SK-N-SH (cell line): ENCODE data around the gene P3R3URF. TPM values are rescaled to one million over a fixed set of nuclear protein-coding genes. Genes with fewer than 3 reads are reported as not detected.

ENCODE experiments used
- CTCF ChIA-PET: fragments of 300-600, 350-600 bp; formaldehyde crosslinking; extraction: SDS; loops from one replicate; lab custom pipeline; 2021; lab: Yijun Ruan, JAX
- POLR2A ChIA-PET: fragments of 350-600 bp; sonication (Branson Sonifier 250); formaldehyde crosslinking; extraction: SDS; loops from one replicate; lab custom pipeline; 2020; ENCODE audit warnings: antibody characterized with exemption, inconsistent platforms; lab: Yijun Ruan, JAX
- DNase-seq: peaks from one replicate; pipeline ENCODE4 v3.0.0; 2012
- H2AFZ ChIP-seq: fragments of 200-600 bp; sonication (generic); 2 replicates; pipeline ENCODE4 v1.8.1; 2016; ENCODE audit warnings: antibody characterized with exemption, mild to moderate bottlenecking, low read depth
- H3F3A ChIP-seq: fragments of 200-600 bp; sonication (generic); replicated peaks from 2 replicates; pipeline ENCODE3; 2016; ENCODE audit warnings: antibody characterized with exemption, mild to moderate bottlenecking; ENCODE audit not compliant: insufficient read depth
- H3K27ac ChIP-seq, 2 experiments: fragments of 200-500 bp in 1 of 2; fragments of 200-600 bp in 1 of 2; sonication (Bioruptor generic) in 1 of 2; sonication (generic), shearing (Covaris generic) in 1 of 2; 2 replicates each; pipeline versions ENCODE4 v1.5.1 to v1.6.1; 2014 to 2016; ENCODE audit warnings: low read depth in 2 of 2, inconsistent platforms in 1 of 2, low read length in 1 of 2, mild to moderate bottlenecking in 1 of 2, mixed read lengths in 1 of 2
- H3K27me3 ChIP-seq: fragments of 200-600 bp; sonication (generic), shearing (Covaris generic); 2 replicates; pipeline ENCODE4 v1.6.1; 2016; ENCODE audit warnings: mixed run types; ENCODE audit not compliant: insufficient read depth
- H3K36me3 ChIP-seq, 2 experiments: fragments of 200-500 bp in 1 of 2; fragments of 200-600 bp in 1 of 2; sonication (Bioruptor generic) in 1 of 2; sonication (generic) in 1 of 2; replicated peaks in 1 of 2; 2 replicates each; pipeline versions ENCODE3 to v1.5.1; 2014 to 2016; ENCODE audit warnings: low read length in 1 of 2, mild to moderate bottlenecking in 1 of 2; ENCODE audit not compliant: insufficient read depth in 2 of 2, control insufficient read depth in 1 of 2
- H3K4me1 ChIP-seq, 2 experiments: fragments of 200-500 bp in 1 of 2; fragments of 200-600 bp in 1 of 2; sonication (Bioruptor generic) in 1 of 2; sonication (generic), shearing (Covaris generic) in 1 of 2; 2 replicates each; pipeline versions ENCODE4 v1.5.1 to v1.6.1; 2014 to 2016; ENCODE audit warnings: low read depth in 1 of 2, low read length in 1 of 2, mixed run types in 1 of 2; ENCODE audit not compliant: insufficient read depth in 2 of 2, control insufficient read depth in 1 of 2
- H3K4me2 ChIP-seq: fragments of 200-600 bp; sonication (generic), shearing (Covaris generic); 2 replicates; pipeline ENCODE4 v1.6.1; 2017; ENCODE audit warnings: mixed run types
- H3K4me3 ChIP-seq, 2 experiments: fragments of 200-500 bp in 1 of 2; fragments of 200-600 bp in 1 of 2; sonication (Bioruptor generic) in 1 of 2; sonication (generic), shearing (Covaris generic) in 1 of 2; 2 replicates each; pipeline versions ENCODE4 v1.5.1 to v1.8.1; 2014 to 2016; ENCODE audit warnings: low read depth in 2 of 2, inconsistent platforms in 1 of 2, low read length in 1 of 2, mild to moderate bottlenecking in 1 of 2, mixed read lengths in 1 of 2, moderate library complexity in 1 of 2
- H3K79me2 ChIP-seq: fragments of 200-600 bp; sonication (generic); 2 replicates; pipeline ENCODE4 v1.8.1; 2017; ENCODE audit warnings: mild to moderate bottlenecking; ENCODE audit not compliant: insufficient read depth
- H3K9ac ChIP-seq: fragments of 200-600 bp; sonication (generic); 2 replicates; pipeline ENCODE4 v1.6.1; 2017; ENCODE audit warnings: mixed run types
- H3K9me2 ChIP-seq: fragments of 200-600 bp; sonication (generic); 2 replicates; pipeline ENCODE4 v1.6.1; 2017; ENCODE audit warnings: mixed run types
- H3K9me3 ChIP-seq: fragments of 200-600 bp; sonication (generic); 2 replicates; pipeline ENCODE4 v1.6.1; 2017; ENCODE audit warnings: mixed run types, mild to moderate bottlenecking, moderate library complexity
- H4K20me1 ChIP-seq: fragments of 200-600 bp; sonication (generic); 2 replicates; pipeline ENCODE4 v1.6.1; 2017; ENCODE audit warnings: mild to moderate bottlenecking, mixed run types; ENCODE audit not compliant: insufficient read depth
- FOSL2 ChIP-seq: IDR thresholded peaks from 2 replicates; pipeline ENCODE4 v1.4.0; 2012; ENCODE audit warnings: low read depth, mild to moderate bottlenecking, moderate library complexity, borderline replicate concordance
- FOXM1 ChIP-seq: IDR thresholded peaks from 2 replicates; pipeline ENCODE4 v1.4.0; 2012; ENCODE audit warnings: low read depth, mild to moderate bottlenecking
- MAX ChIP-seq: IDR thresholded peaks from 2 replicates; pipeline ENCODE4 v1.4.0; 2012; ENCODE audit warnings: low read depth
- RXRA ChIP-seq: IDR thresholded peaks from 2 replicates; pipeline ENCODE4 v1.4.0; 2012; ENCODE audit warnings: low read depth, mild to moderate bottlenecking, borderline replicate concordance
- SIN3A ChIP-seq: IDR thresholded peaks from 2 replicates; pipeline ENCODE4 v1.6.1; 2012; ENCODE audit warnings: low read depth, mild to moderate bottlenecking, low read length, moderate library complexity, borderline replicate concordance
- TCF12 ChIP-seq: IDR thresholded peaks from 2 replicates; pipeline ENCODE4 v1.4.0; 2012
- WGBS: methylation state at CpG from one replicate; pipeline ENCODE4 v1.1.6; 2017; ENCODE audit warnings: low lambda C conversion rate; 5-methylcytosine and 5-hydroxymethylcytosine counted together
- polyA plus RNA-seq, 3 experiments: library from polyadenylated mRNA; depleted of rRNA; stranded (reverse); fragments of >200 nt; gene quantifications; 2 replicates each; pipeline ENCODE4 v1.2.3, GENCODE V29; 2012
- TF ChIP-seq, protein P1 (sequence below): IDR thresholded peaks from 2 replicates; pipeline ENCODE4 v1.4.0; 2012; ENCODE audit warnings: low read depth, borderline replicate concordance
- TF ChIP-seq, protein P2 (sequence below): fragments of 200-600 bp; sonication (generic); IDR thresholded peaks from 2 replicates; pipeline ENCODE4 v1.6.1; 2017; ENCODE audit warnings: antibody characterized with exemption, mild to moderate bottlenecking, moderate library complexity
- TF ChIP-seq, protein P3 (sequence below): fragments of 150-350 bp; IDR thresholded peaks from 2 replicates; pipeline ENCODE4 v1.6.1; 2017; ENCODE audit warnings: antibody characterized with exemption, low read length, low read depth, borderline replicate concordance

P3R3URF gene
- polyA plus RNA-seq, 1 of the 3 experiments (the other 2 are of a cell fraction): not detected

- Histone ChIP-seq H3K4me2 (no peak overlapping the region), H3K4me1 (no peaks in the 10 kb centered on the region; a peak in 1 of 4 replicates), H4K20me1 (no peaks in the 10 kb centered on the region), H2AFZ (no peak overlapping the region), H3K27ac (no peak overlapping the region), H3K9ac (no peak overlapping the region), H3F3A (no peaks in the 10 kb centered on the region), H3K79me2 (no peaks in the 10 kb centered on the region), H3K36me3 (no peaks in the 10 kb centered on the region), H3K27me3 (no peaks in the 10 kb centered on the region), H3K4me3 (no peak overlapping the region), H3K9me3 (no peaks in the 10 kb centered on the region), H3K9me2 (no peaks in the 10 kb centered on the region)
- ChIA-PET CTCF (interaction anchor here (0.6 kb wide), 1 partner anchor 1125 kb away, joined by 3 read pairs; no protein-coding TSS in a partner anchor), POLR2A (no interaction called here)
- 92% methylated on average over 1 of the region's 1 CpG for WGBS
- TF ChIP-seq SIN3A: no peak
- TF ChIP-seq, protein P1, sequence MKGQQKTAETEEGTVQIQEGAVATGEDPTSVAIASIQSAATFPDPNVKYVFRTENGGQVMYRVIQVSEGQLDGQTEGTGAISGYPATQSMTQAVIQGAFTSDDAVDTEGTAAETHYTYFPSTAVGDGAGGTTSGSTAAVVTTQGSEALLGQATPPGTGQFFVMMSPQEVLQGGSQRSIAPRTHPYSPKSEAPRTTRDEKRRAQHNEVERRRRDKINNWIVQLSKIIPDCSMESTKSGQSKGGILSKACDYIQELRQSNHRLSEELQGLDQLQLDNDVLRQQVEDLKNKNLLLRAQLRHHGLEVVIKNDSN: no peak
- TF ChIP-seq, protein P2, sequence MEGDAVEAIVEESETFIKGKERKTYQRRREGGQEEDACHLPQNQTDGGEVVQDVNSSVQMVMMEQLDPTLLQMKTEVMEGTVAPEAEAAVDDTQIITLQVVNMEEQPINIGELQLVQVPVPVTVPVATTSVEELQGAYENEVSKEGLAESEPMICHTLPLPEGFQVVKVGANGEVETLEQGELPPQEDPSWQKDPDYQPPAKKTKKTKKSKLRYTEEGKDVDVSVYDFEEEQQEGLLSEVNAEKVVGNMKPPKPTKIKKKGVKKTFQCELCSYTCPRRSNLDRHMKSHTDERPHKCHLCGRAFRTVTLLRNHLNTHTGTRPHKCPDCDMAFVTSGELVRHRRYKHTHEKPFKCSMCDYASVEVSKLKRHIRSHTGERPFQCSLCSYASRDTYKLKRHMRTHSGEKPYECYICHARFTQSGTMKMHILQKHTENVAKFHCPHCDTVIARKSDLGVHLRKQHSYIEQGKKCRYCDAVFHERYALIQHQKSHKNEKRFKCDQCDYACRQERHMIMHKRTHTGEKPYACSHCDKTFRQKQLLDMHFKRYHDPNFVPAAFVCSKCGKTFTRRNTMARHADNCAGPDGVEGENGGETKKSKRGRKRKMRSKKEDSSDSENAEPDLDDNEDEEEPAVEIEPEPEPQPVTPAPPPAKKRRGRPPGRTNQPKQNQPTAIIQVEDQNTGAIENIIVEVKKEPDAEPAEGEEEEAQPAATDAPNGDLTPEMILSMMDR: no peak
- no peak for TF ChIP-seq TCF12
- no peak for TF ChIP-seq FOXM1
- TF ChIP-seq, protein P3, sequence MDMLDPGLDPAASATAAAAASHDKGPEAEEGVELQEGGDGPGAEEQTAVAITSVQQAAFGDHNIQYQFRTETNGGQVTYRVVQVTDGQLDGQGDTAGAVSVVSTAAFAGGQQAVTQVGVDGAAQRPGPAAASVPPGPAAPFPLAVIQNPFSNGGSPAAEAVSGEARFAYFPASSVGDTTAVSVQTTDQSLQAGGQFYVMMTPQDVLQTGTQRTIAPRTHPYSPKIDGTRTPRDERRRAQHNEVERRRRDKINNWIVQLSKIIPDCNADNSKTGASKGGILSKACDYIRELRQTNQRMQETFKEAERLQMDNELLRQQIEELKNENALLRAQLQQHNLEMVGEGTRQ: no peak
- TF ChIP-seq RXRA: no peak
- DNase-seq: no peak
These were observed 23.1 kb downstream of the P3R3URF start for GRCh38 chr1:46153228-46153627.

- Histone ChIP-seq H3K27ac (peak overlapping the region in 1 of 2 experiments; percentile 47; a peak in 2 of 4 replicates), H3K79me2 (no peaks in the 10 kb centered on the region), H2AFZ (no peak overlapping the region), H3K9me3 (no peaks in the 10 kb centered on the region), H3K36me3 (no peaks in the 10 kb centered on the region), H3K4me2 (no peak overlapping the region), H3K27me3 (no peaks in the 10 kb centered on the region), H3K4me3 (no peak overlapping the region), H3K4me1 (no peaks in the 10 kb centered on the region; a peak in 1 of 4 replicates), H3K9ac (no peak overlapping the region), H4K20me1 (no peaks in the 10 kb centered on the region), H3K9me2 (no peaks in the 10 kb centered on the region), H3F3A (no peaks in the 10 kb centered on the region)
- POLR2A ChIA-PET: no interaction called here
- CTCF ChIA-PET: interaction anchor here (1.3 kb wide), 1 partner anchor 72 kb away, joined by 3 read pairs; no protein-coding TSS in a partner anchor
- 87% methylated on average over 3 of the region's 3 CpGs for WGBS
- DNase-seq: no peak
- no peak for TF ChIP-seq MAX
- TF ChIP-seq SIN3A: no peak
- peak; percentile 18; the same call in 1 of the 2 replicates for TF ChIP-seq FOSL2
- TF ChIP-seq TCF12: 0 out of 2 replicates have a peak, but pooled peaks have one; percentile 9
These were observed 24.3 kb downstream of the P3R3URF start for GRCh38 chr1:46152016-46152415.
